ENCODE measurements around the gene RAB40B. TPM values are rescaled to one million over a fixed set of nuclear protein-coding genes. Genes with fewer than 3 reads are reported as not detected.
A peak's percentile ranks its signal among the peaks of the same experiment; 100 is the strongest.

Gene RAB40B
- total RNA-seq, 3 donors from 2014 or later (not counting 1 experiment from before 2014, with no cell fraction given), result 3.7 to 7.3 (median 4.0) TPM

DNA sequence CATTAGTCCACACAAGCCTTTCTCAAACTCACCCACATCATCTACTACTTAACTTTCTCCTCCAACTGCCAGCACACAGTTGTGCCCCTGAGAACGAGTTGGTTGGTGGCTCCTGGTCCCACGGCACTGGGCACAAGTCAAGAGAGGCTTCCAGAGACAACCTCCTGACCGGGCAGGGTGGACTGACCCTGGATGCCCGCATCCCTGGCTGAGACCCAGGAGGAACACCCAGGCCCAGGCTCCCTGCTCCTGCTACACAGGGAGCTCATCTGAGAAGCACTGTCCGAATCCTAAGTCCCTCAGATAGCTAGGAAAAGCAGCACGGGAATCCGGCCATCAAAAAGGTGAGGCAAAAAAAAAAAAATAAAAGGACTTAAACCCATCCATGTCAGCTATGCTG is 79.3 kb downstream of the RAB40B start:
- H3K27ac Mint-ChIP-seq, result peak overlapping the region; percentile 38 to 47
- TF ChIP-seq, protein P1, sequence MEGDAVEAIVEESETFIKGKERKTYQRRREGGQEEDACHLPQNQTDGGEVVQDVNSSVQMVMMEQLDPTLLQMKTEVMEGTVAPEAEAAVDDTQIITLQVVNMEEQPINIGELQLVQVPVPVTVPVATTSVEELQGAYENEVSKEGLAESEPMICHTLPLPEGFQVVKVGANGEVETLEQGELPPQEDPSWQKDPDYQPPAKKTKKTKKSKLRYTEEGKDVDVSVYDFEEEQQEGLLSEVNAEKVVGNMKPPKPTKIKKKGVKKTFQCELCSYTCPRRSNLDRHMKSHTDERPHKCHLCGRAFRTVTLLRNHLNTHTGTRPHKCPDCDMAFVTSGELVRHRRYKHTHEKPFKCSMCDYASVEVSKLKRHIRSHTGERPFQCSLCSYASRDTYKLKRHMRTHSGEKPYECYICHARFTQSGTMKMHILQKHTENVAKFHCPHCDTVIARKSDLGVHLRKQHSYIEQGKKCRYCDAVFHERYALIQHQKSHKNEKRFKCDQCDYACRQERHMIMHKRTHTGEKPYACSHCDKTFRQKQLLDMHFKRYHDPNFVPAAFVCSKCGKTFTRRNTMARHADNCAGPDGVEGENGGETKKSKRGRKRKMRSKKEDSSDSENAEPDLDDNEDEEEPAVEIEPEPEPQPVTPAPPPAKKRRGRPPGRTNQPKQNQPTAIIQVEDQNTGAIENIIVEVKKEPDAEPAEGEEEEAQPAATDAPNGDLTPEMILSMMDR (IDR thresholded peaks at IDR 0.05), result no peak
- H3K36me3 Mint-ChIP-seq, result no peaks in the 10 kb centered on the region
- 96% methylated on average over 7 of the region's 7 CpGs for WGBS (ENCODE audit: insufficient coverage)
- H3K4me1 ChIP-seq (ENCODE audit: control insufficient read depth, insufficient read depth, low read length), result no peaks in the 10 kb centered on the region
- H3K36me3 ChIP-seq (ENCODE audit: control insufficient read depth, insufficient read depth, low read length), result peaks cover 74% of the 10 kb centered on the region
- H3K27ac ChIP-seq (ENCODE audit: low read length), result no peak overlapping the region
- H3K4me3 ChIP-seq (ENCODE audit: low read length), result no peak overlapping the region
- intact Hi-C loops (cut with micrococcal nuclease), result no loop called here
- no peaks in the 10 kb centered on the region for H3K9me3 Mint-ChIP-seq
- no peaks in the 10 kb centered on the region for H3K27me3 Mint-ChIP-seq (ENCODE audit: low read depth in 2 of 2)
- ATAC-seq (no peak), DNase-seq (no peak)
- no peaks in the 10 kb centered on the region for H3K27me3 ChIP-seq (ENCODE audit: control insufficient read depth, insufficient read depth, low read length)
- no peak overlapping the region for H3K4me3 Mint-ChIP-seq
- no peaks in the 10 kb centered on the region for H3K9me3 ChIP-seq (ENCODE audit: control insufficient read depth, insufficient read depth, low read length)
- no peaks in the 10 kb centered on the region for H3K4me1 Mint-ChIP-seq

DNA sequence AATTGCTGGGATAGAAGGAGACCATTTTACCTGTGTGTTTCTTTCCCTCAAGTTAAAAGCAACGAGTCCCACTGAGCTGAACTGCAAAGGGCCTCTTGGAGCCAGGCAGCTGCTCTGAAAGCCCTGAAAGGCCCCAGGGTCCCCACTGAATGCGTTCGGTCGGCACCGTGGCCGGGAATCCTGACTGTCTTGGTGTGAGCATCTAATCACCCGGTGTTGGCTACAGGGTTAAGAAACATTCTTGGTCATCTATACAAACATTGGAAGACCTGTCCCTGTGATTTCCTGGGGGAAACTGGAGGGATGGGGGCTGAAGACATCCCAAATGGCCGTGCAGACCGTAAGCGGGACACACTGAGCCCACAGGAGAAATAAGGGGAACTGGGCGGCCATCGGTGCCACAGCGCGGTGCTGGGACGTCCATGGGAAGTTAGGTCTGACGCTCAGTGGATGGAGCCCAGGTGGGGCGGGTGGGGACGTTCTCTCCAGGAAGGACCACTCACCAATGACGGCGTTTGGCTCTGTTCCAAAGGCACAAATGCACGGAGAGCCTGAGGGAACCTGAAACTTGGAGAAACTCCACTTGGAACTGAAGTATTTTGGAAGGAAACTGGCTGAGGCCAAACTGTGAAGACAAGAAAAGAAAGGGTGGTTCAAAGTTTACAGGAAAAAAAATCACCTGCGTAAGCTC is 82.3 kb downstream of the RAB40B start:
- H3K9me3 ChIP-seq (ENCODE audit: control insufficient read depth, insufficient read depth, low read length), result no peaks in the 10 kb centered on the region
- DNase-seq, result no peak
- Mint-ChIP-seq H3K27ac (peak overlapping the region; percentile 35 to 36), H3K4me3 (no peak overlapping the region), H3K27me3 (ENCODE audit: low read depth in 2 of 2) (no peaks in the 10 kb centered on the region), H3K9me3 (no peaks in the 10 kb centered on the region), H3K4me1 (no peaks in the 10 kb centered on the region), H3K36me3 (peaks cover 6% of the 10 kb centered on the region)
- intact Hi-C loops (cut with micrococcal nuclease), result no loop called here
- H3K4me3 ChIP-seq (ENCODE audit: low read length), result no peak overlapping the region
- H3K27ac ChIP-seq (ENCODE audit: low read length), result no peak overlapping the region
- H3K4me1 ChIP-seq (ENCODE audit: control insufficient read depth, insufficient read depth, low read length), result no peaks in the 10 kb centered on the region
- TF ChIP-seq, protein P1 (IDR thresholded peaks at IDR 0.05), result no peak
- WGBS (ENCODE audit: insufficient coverage), result 97% methylated on average over 22 of the region's 22 CpGs
- no peaks in the 10 kb centered on the region for H3K27me3 ChIP-seq (ENCODE audit: control insufficient read depth, insufficient read depth, low read length)
- ATAC-seq, result no peak
- peaks cover 60% of the 10 kb centered on the region for H3K36me3 ChIP-seq (ENCODE audit: control insufficient read depth, insufficient read depth, low read length)

DNA sequence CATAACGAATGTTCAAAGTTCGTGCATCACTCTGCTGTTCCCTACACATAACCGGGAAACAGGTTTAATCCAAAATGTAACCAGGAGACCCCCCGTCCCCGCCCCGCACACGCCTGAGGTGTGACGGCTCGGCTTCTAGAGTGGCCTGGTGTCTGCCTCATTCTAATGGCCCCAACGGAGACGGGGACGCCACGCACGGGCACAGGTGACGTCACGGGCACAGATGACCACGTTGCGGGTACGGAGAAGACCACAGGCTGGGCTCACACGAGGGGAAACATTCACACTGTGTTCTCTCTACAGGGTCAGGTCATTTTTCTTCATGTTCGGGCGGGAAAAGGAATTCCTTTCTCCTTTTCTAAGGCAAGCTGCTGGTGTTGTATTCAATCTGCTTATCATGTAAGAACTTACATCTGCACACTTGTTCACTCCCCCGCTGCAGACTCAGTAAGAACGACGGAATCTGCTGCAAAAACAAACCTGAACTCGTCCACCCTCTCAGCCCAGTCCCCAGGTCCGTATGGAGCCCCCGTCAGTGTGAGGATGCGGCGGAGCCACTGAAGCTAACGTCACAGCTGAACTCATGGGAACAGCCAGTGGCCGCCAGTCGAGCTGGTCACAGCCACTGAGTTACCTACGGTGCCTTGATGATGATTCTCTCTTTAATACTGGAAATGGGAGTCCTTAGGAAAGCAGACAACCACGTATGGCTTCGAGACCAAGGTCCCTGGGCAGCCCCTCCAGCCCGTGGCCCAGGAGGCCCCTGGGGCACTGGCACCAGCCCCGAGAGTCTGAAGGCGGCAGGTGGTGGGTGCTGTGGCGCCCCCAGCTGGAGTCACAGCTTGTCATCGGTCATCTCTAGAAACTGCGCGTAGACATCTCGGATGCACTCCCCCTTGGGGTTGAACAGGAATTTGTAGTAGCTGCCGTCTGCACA is 83.1 kb downstream of the RAB40B start:
- peak overlapping the region in 1 of 2 donors; percentile 36 for H3K27ac Mint-ChIP-seq
- intact Hi-C loops (cut with micrococcal nuclease), result no loop called here
- 95% methylated on average over 45 of the region's 45 CpGs for WGBS (ENCODE audit: insufficient coverage)
- no peaks in the 10 kb centered on the region for H3K27me3 Mint-ChIP-seq (ENCODE audit: low read depth in 2 of 2)
- H3K9me3 ChIP-seq (ENCODE audit: control insufficient read depth, insufficient read depth, low read length), result no peaks in the 10 kb centered on the region
- no peaks in the 10 kb centered on the region for H3K27me3 ChIP-seq (ENCODE audit: control insufficient read depth, insufficient read depth, low read length)
- no peak for DNase-seq
- TF ChIP-seq, protein P1 (IDR thresholded peaks at IDR 0.05), result no peak
- no peaks in the 10 kb centered on the region for H3K4me1 ChIP-seq (ENCODE audit: control insufficient read depth, insufficient read depth, low read length)
- H3K9me3 Mint-ChIP-seq, result no peaks in the 10 kb centered on the region
- H3K36me3 Mint-ChIP-seq, result peaks cover 6% of the 10 kb centered on the region
- ATAC-seq, result no peak
- H3K4me3 Mint-ChIP-seq, result no peak overlapping the region
- no peak overlapping the region for H3K27ac ChIP-seq (ENCODE audit: low read length)
- peaks cover 54% of the 10 kb centered on the region for H3K36me3 ChIP-seq (ENCODE audit: control insufficient read depth, insufficient read depth, low read length)
- H3K4me3 ChIP-seq (ENCODE audit: low read length), result no peak overlapping the region
- no peaks in the 10 kb centered on the region for H3K4me1 Mint-ChIP-seq
